ENCODE measurements around the gene SYT13. TPM values are rescaled to one million over a fixed set of nuclear protein-coding genes. Genes with fewer than 3 reads are reported as not detected.

Gene SYT13
- total RNA-seq, 1 donor from 2014 or later, result not detected

GRCh38 chr11:45262900-45263299, 23.2 kb downstream of the SYT13 start:
- Histone ChIP-seq H3K4me3 (no peak overlapping the region), H3K27ac (no peak overlapping the region), H3K27me3 (ENCODE audit: low read depth) (peaks cover 13% of the 10 kb centered on the region), H3K9me3 (no peaks in the 10 kb centered on the region), H3K36me3 (no peaks in the 10 kb centered on the region), H3K4me1 (no peaks in the 10 kb centered on the region)
- ATAC-seq, result no peak
- TF ChIP-seq, protein P1, sequence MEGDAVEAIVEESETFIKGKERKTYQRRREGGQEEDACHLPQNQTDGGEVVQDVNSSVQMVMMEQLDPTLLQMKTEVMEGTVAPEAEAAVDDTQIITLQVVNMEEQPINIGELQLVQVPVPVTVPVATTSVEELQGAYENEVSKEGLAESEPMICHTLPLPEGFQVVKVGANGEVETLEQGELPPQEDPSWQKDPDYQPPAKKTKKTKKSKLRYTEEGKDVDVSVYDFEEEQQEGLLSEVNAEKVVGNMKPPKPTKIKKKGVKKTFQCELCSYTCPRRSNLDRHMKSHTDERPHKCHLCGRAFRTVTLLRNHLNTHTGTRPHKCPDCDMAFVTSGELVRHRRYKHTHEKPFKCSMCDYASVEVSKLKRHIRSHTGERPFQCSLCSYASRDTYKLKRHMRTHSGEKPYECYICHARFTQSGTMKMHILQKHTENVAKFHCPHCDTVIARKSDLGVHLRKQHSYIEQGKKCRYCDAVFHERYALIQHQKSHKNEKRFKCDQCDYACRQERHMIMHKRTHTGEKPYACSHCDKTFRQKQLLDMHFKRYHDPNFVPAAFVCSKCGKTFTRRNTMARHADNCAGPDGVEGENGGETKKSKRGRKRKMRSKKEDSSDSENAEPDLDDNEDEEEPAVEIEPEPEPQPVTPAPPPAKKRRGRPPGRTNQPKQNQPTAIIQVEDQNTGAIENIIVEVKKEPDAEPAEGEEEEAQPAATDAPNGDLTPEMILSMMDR (IDR thresholded peaks at IDR 0.05), result no peak
- no peak for DNase-seq
- intact Hi-C loops (cut with DNase I), result no loop called here

GRCh38 chr11:45260071-45260470, 26.1 kb downstream of the SYT13 start:
- intact Hi-C loops (cut with DNase I), result no loop called here
- ATAC-seq, result no peak
- TF ChIP-seq, protein P1 (IDR thresholded peaks at IDR 0.05), result no peak
- no peak overlapping the region for H3K27ac ChIP-seq
- H3K4me1 ChIP-seq, result no peaks in the 10 kb centered on the region
- no peak overlapping the region for H3K4me3 ChIP-seq
- H3K27me3 ChIP-seq (ENCODE audit: low read depth), result peaks cover 12% of the 10 kb centered on the region
- no peaks in the 10 kb centered on the region for H3K36me3 ChIP-seq
- H3K9me3 ChIP-seq, result no peaks in the 10 kb centered on the region
- no peak for DNase-seq

DNA sequence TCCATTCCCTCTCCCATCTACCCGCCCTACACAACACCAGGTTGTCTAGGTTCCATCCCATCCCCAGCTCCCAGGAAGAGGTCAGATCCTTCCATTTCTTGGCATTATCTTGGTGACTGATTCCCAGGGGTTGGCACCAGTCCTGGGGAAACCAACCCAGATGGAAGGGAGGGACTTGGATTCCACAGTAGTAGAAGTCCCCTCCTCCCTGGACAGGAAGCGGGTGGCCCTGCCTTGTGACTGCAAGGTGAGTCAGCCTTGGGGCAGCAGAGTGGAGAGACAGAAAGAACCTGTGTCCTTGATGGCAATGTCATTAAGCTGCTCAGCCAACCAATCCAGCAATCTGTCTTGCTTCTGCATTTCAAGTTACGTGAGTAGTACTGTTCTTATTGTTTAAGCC, 26.5 kb downstream of the SYT13 start:
- Histone ChIP-seq H3K27ac (no peak overlapping the region), H3K36me3 (no peaks in the 10 kb centered on the region), H3K9me3 (no peaks in the 10 kb centered on the region), H3K27me3 (ENCODE audit: low read depth) (peaks cover 12% of the 10 kb centered on the region), H3K4me1 (no peaks in the 10 kb centered on the region), H3K4me3 (no peak overlapping the region)
- intact Hi-C loops (cut with DNase I), result no loop called here
- no peak for DNase-seq
- TF ChIP-seq, protein P1 (IDR thresholded peaks at IDR 0.05), result no peak
- no peak for ATAC-seq

DNA sequence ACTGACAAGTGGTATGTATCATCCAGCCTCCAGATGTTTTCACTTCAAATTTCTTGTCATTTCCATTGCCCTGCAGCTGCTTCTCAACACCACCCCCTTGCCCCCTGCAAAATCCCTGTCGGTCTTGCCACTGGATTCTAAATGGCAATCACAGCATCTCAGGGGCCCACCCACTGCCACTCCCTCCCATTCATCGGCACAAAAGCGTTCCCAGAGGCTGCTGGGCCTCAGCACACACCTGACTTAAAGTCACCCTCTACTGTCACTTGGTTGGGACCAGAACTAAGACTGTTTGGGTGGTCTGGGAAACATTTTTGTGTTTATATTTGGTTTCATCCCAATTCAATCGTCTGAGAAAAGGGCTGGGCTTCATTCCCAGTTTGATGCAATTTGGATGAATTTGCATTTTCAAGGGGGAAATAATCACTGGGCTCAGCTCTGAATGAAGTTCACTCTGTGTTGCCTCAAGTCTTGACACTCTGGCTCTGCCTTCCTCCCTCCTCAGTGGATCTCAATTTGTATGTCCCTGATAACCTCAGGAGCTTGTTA, 27.1 kb downstream of the SYT13 start:
- intact Hi-C loops (cut with DNase I), result no loop called here
- DNase-seq (no peak), ATAC-seq (no peak)
- no peak overlapping the region for H3K4me3 ChIP-seq
- no peaks in the 10 kb centered on the region for H3K36me3 ChIP-seq
- H3K27ac ChIP-seq, result no peak overlapping the region
- TF ChIP-seq, protein P1 (IDR thresholded peaks at IDR 0.05), result no peak
- H3K9me3 ChIP-seq, result no peaks in the 10 kb centered on the region
- peaks cover 12% of the 10 kb centered on the region for H3K27me3 ChIP-seq (ENCODE audit: low read depth)
- no peaks in the 10 kb centered on the region for H3K4me1 ChIP-seq

- DNase-seq (no peak), ATAC-seq (no peak)
- Histone ChIP-seq H3K9me3 (no peaks in the 10 kb centered on the region), H3K36me3 (no peaks in the 10 kb centered on the region), H3K27me3 (ENCODE audit: low read depth) (peaks cover 11% of the 10 kb centered on the region), H3K27ac (no peak overlapping the region), H3K4me3 (no peak overlapping the region), H3K4me1 (no peaks in the 10 kb centered on the region)
- intact Hi-C loops (cut with DNase I), result no loop called here
- TF ChIP-seq, protein P1 (IDR thresholded peaks at IDR 0.05), result no peak
Observed at GRCh38 chr11:45254070-45254469, 32.1 kb downstream of the SYT13 start.

Data from lower lobe of right lung (tissue), 2 donors.